Fibroblast of lung (primary cell): ENCODE measurements around the gene PLEKHG4B. TPM values are rescaled to one million over a fixed set of nuclear protein-coding genes. Genes with fewer than 3 reads are reported as not detected.

Experiments used
- DNase-seq, 2 donors: peaks; one replicate each; pipeline versions ENCODE4 v3.0.0 to v3.0.0-alpha.2; 2010; ENCODE audit warnings: low read depth in 2 of 2
- H2AFZ ChIP-seq: 2 replicates; pipeline ENCODE4 v1.5.1; 2012; ENCODE audit warnings: low read length, control low read depth, inconsistent platforms
- H3K27ac ChIP-seq: 2 replicates; pipeline ENCODE4 v1.5.1; 2011; ENCODE audit warnings: low read length, control low read depth; ENCODE audit not compliant: insufficient read depth
- H3K27me3 ChIP-seq: 2 replicates; pipeline ENCODE4 v1.5.1; 2011; ENCODE audit warnings: mild to moderate bottlenecking, low read length; ENCODE audit not compliant: control insufficient read depth, insufficient read depth
- H3K36me3 ChIP-seq: 2 replicates; pipeline ENCODE4 v1.5.1; 2011; ENCODE audit warnings: low read length; ENCODE audit not compliant: control insufficient read depth, insufficient read depth
- H3K4me1 ChIP-seq: 2 replicates; pipeline ENCODE4 v1.5.1; 2011; ENCODE audit warnings: low read length; ENCODE audit not compliant: control insufficient read depth, insufficient read depth; ENCODE audit errors: extremely low read depth
- H3K4me2 ChIP-seq: 2 replicates; pipeline ENCODE4 v1.5.1; 2011; ENCODE audit warnings: low read length, control low read depth; ENCODE audit not compliant: insufficient read depth; ENCODE audit errors: extremely low read depth
- H3K4me3 ChIP-seq, 4 experiments: fragments of 200-600 bp in 1 of 4; sonication (generic) in 1 of 4; replicated peaks in 1 of 4; 2 replicates each; pipeline ENCODE4 v1.5.1; 2011 to 2016; ENCODE audit warnings: low read length in 4 of 4, low read depth in 3 of 4, mild to moderate bottlenecking in 3 of 4, control low read depth in 2 of 4, inconsistent platforms in 1 of 4, mixed read lengths in 1 of 4; ENCODE audit not compliant: insufficient read depth in 1 of 4; ENCODE audit errors: control extremely low read depth in 1 of 4
- H3K79me2 ChIP-seq: 2 replicates; pipeline ENCODE4 v1.5.1; 2012; ENCODE audit warnings: mild to moderate bottlenecking, low read length, inconsistent platforms; ENCODE audit not compliant: control insufficient read depth, insufficient read depth
- H3K9ac ChIP-seq: 2 replicates; pipeline ENCODE4 v1.5.1; 2011; ENCODE audit warnings: mild to moderate bottlenecking, low read length, control low read depth; ENCODE audit not compliant: insufficient read depth
- H3K9me3 ChIP-seq: 2 replicates; pipeline ENCODE4 v1.5.1; 2012; ENCODE audit warnings: low read depth, low read length; ENCODE audit not compliant: control insufficient read depth, insufficient read depth
- H4K20me1 ChIP-seq: 2 replicates; pipeline ENCODE4 v1.5.1; 2011; ENCODE audit warnings: low read length; ENCODE audit not compliant: control insufficient read depth, insufficient read depth; ENCODE audit errors: extremely low read depth
- EZH2 ChIP-seq: IDR thresholded peaks from 2 replicates; pipeline ENCODE4 v1.5.1; 2012; ENCODE audit warnings: low read length, control low read depth, mild to moderate bottlenecking; ENCODE audit errors: missing control alignments
- polyA plus RNA-seq, 2 donors: library from polyadenylated mRNA; depleted of rRNA in 1 of 2; stranded (reverse) in 1 of 2; unstranded in 1 of 2; fragments of >200 nt; gene quantifications; 2 replicates each; pipeline ENCODE4 v1.2.1, GENCODE V29; 2011 to 2012; ENCODE audit warnings: missing spikeins in 1 of 2
- total RNA-seq: library from RNA; depleted of rRNA; stranded (reverse); fragments of >200 nt; gene quantifications from 2 replicates; pipeline ENCODE4 v1.2.1, GENCODE V29; 2014
- TF ChIP-seq, protein P1 (sequence below), 2 donors: IDR thresholded peaks in 1 of 2; conservative IDR thresholded peaks in 1 of 2; 1 replicate in 1 of 2; 2 replicates in 1 of 2; pipeline ENCODE4 v1.5.1; 2011 to 2012; ENCODE audit warnings: low read length in 2 of 2, control low read depth in 1 of 2, inconsistent platforms in 1 of 2, low read depth in 1 of 2, mild to moderate bottlenecking in 1 of 2

PLEKHG4B gene
- total and polyA plus RNA-seq, 2 donors (not counting 1 experiment from before 2014, with no cell fraction given), result under 0.01 to 0.08 TPM

DNA sequence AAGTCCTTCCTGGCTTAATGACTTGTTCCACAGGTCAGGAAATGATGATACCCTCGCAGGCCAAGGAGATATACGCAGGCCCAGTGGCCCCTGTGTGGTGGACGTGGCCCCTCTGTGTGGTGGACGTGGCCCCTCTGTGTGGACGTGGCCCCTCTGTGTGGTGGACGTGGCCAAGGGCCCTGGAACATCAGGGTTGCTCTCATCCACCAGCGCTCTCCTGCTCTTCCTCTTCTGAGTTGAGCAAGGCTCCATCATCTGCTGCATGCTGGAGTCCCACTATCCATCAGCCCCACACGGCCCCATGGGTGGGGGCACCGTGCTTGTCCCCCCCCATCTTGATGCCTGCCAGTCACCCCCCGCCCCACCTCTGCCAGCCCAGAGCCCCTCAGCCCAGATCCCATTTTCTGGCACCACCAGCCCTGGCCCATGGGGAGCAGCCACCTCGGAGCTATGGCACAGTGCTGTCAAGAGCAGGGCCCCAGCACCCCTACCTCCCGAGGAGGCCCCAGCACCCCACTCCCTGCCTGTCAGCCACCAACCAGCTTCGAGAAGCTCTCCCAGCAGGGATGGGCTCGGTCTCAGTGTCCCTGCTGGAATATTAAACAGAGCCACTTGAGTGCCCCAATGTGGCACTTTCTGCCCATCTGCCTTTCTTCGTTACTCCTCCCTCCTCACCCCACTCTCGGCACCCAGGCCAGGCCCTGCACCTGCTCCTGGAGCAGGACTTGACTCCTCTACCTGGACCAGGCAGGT, 107.4 kb downstream of the PLEKHG4B start:
- Histone ChIP-seq H3K4me1 (no peaks in the 10 kb centered on the region), H4K20me1 (no peaks in the 10 kb centered on the region), H3K27ac (no peak overlapping the region), H3K9me3 (no peaks in the 10 kb centered on the region), H3K36me3 (peaks cover 7% of the 10 kb centered on the region), H3K9ac (no peak overlapping the region), H2AFZ (no peak overlapping the region), H3K27me3 (no peaks in the 10 kb centered on the region), H3K79me2 (no peaks in the 10 kb centered on the region), H3K4me2 (no peak overlapping the region), H3K4me3 (no peak overlapping the region)
- TF ChIP-seq, protein P1, sequence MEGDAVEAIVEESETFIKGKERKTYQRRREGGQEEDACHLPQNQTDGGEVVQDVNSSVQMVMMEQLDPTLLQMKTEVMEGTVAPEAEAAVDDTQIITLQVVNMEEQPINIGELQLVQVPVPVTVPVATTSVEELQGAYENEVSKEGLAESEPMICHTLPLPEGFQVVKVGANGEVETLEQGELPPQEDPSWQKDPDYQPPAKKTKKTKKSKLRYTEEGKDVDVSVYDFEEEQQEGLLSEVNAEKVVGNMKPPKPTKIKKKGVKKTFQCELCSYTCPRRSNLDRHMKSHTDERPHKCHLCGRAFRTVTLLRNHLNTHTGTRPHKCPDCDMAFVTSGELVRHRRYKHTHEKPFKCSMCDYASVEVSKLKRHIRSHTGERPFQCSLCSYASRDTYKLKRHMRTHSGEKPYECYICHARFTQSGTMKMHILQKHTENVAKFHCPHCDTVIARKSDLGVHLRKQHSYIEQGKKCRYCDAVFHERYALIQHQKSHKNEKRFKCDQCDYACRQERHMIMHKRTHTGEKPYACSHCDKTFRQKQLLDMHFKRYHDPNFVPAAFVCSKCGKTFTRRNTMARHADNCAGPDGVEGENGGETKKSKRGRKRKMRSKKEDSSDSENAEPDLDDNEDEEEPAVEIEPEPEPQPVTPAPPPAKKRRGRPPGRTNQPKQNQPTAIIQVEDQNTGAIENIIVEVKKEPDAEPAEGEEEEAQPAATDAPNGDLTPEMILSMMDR (conservative IDR thresholded peaks at IDR 0.05 in 1 of 2, IDR thresholded peaks at IDR 0.05 in 1 of 2; ENCODE audit: low read depth in 1 of 2, low read length in 2 of 2), result no peak
- TF ChIP-seq EZH2, result no peak
- no peak for DNase-seq

DNA sequence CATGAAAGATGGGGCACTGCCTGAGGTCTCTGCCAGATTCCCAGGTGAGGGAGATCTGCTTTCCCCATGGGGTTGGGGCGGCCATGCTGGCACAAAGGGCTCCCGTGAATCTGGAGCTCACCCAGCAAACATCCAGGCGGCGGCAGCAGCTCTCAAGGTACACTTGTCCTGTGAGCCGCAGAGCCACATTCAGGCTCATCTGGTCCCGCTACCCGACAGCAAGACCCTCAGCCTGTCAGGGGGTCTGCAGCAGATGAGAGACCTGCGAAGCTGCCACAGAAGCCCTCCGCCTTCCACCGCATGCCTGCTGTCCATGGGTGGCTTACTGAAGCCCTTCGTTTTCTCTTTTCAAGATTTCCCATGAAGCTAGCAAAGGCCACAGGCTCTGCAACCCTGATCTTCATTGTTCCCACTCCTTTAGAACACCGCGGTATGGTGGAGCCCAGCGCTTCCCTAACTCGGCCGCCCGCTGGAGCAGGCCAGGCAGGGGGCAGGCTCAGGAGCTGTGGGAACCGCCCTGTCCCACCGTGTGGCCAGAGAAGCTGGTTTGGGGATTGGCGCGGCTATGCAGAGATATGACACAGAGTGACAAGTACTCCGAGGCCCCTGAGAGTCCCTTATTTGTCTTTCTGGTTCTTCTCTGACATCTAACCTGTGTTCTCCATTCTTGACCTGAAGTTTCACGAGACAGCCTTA, 108.1 kb downstream of the PLEKHG4B start:
- no peak overlapping the region for H3K9ac ChIP-seq
- DNase-seq, result no peak
- TF ChIP-seq, protein P1 (conservative IDR thresholded peaks at IDR 0.05 in 1 of 2, IDR thresholded peaks at IDR 0.05 in 1 of 2; ENCODE audit: low read depth in 1 of 2, low read length in 2 of 2), result no peak
- no peaks in the 10 kb centered on the region for H3K27me3 ChIP-seq
- no peaks in the 10 kb centered on the region for H3K4me1 ChIP-seq
- no peak overlapping the region for H3K4me3 ChIP-seq
- no peaks in the 10 kb centered on the region for H4K20me1 ChIP-seq
- H3K36me3 ChIP-seq, result peaks cover 7% of the 10 kb centered on the region
- H2AFZ ChIP-seq, result no peak overlapping the region
- no peak overlapping the region for H3K27ac ChIP-seq
- H3K79me2 ChIP-seq, result no peaks in the 10 kb centered on the region
- H3K9me3 ChIP-seq, result no peaks in the 10 kb centered on the region
- no peak overlapping the region for H3K4me2 ChIP-seq

DNA sequence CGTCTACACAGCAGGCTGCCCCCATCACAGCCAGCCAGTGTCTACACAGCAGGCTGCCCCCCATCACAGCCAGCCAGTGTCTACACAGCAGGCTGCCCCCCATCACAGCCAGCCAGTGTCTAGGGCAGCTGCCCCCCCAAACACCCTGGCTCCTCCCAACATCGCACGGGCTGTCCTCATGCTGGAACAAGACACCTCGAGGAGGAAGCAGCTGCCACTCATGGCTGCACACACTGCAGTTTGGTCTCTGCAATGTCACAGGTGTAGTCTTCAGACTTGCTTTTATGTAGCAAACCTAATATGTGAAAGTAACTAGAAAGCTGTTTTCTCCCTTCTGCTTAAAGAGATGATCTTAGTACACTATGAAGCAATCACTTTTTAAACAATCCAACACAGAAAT, 109.0 kb downstream of the PLEKHG4B start:
- no peak for TF ChIP-seq EZH2
- TF ChIP-seq, protein P1 (conservative IDR thresholded peaks at IDR 0.05 in 1 of 2, IDR thresholded peaks at IDR 0.05 in 1 of 2; ENCODE audit: low read depth in 1 of 2, low read length in 2 of 2), result no peak
- Histone ChIP-seq H3K27ac (no peak overlapping the region), H3K9ac (no peak overlapping the region), H3K4me2 (no peak overlapping the region), H3K79me2 (no peaks in the 10 kb centered on the region), H3K36me3 (peaks cover 7% of the 10 kb centered on the region), H3K4me3 (no peak overlapping the region), H3K27me3 (no peaks in the 10 kb centered on the region), H3K4me1 (no peaks in the 10 kb centered on the region), H3K9me3 (no peaks in the 10 kb centered on the region), H2AFZ (no peak overlapping the region), H4K20me1 (no peaks in the 10 kb centered on the region)
- no peak for DNase-seq
